OCI-LY3 (cell line): ENCODE measurements around the gene NAT10.

Source experiments
- H2AFZ ChIP-seq: fragments of 200-600, 300-600 bp; shearing (Covaris generic); 2 replicates; pipeline ENCODE4 v1.6.0; 2014; ENCODE audit warnings: antibody characterized with exemption, low read depth, low read length
- H3K27ac ChIP-seq: fragments of 200-600, 300-600 bp; sonication (generic); 2 replicates; pipeline ENCODE4 v1.5.1; 2014; ENCODE audit warnings: mild to moderate bottlenecking, low read length, moderate library complexity, mixed read lengths
- H3K27me3 ChIP-seq: fragments of 200-600, 300-600 bp; sonication (generic); 2 replicates; pipeline ENCODE4 v1.6.1; 2014; ENCODE audit warnings: low read depth, low read length, mixed read lengths
- H3K36me3 ChIP-seq: fragments of 200-600, 300-600 bp; sonication (generic); replicated peaks from 2 replicates; pipeline ENCODE3; 2014; ENCODE audit warnings: low read depth, low read length, mixed read lengths
- H3K4me1 ChIP-seq: fragments of 300-600, 200-600 bp; sonication (generic); 2 replicates; pipeline ENCODE4 v1.6.1; 2014; ENCODE audit warnings: low read length, mixed read lengths
- H3K4me2 ChIP-seq: fragments of 200-600, 300-600 bp; sonication (generic); 2 replicates; pipeline ENCODE4 v1.6.1; 2014; ENCODE audit warnings: low read length, mixed read lengths
- H3K4me3 ChIP-seq: fragments of 300-600, 200-600 bp; sonication (generic); 2 replicates; pipeline ENCODE4 v1.5.1; 2014; ENCODE audit warnings: antibody characterized with exemption, mild to moderate bottlenecking, low read length, moderate library complexity
- H3K79me2 ChIP-seq: fragments of 300-600, 200-600 bp; shearing (Covaris generic); 2 replicates; pipeline ENCODE4 v1.6.1; 2014; ENCODE audit warnings: mild to moderate bottlenecking, low read length, mixed read lengths
- H3K9ac ChIP-seq: fragments of 300-600, 200-600 bp; shearing (Covaris generic); 2 replicates; pipeline ENCODE4 v1.6.0; 2014; ENCODE audit warnings: mild to moderate bottlenecking, low read length, moderate library complexity
- H3K9me3 ChIP-seq: fragments of 200-600, 300-600 bp; shearing (Covaris generic); 2 replicates; pipeline ENCODE4 v1.6.1; 2014; ENCODE audit warnings: low read length, mixed read lengths; ENCODE audit not compliant: insufficient read depth
- H4K20me1 ChIP-seq: fragments of 200-600, 300-600 bp; sonication (generic); 2 replicates; pipeline ENCODE4 v1.6.1; 2016; ENCODE audit warnings: low read length, mixed read lengths; ENCODE audit not compliant: insufficient read depth
- CTCF ChIP-seq: fragments of 200-600, 300-600 bp; sonication (generic); IDR thresholded peaks from 2 replicates; pipeline ENCODE4 v1.5.1; 2014; ENCODE audit warnings: antibody characterized with exemption, low read length, low read depth
- EZH2phosphoT487 ChIP-seq: fragments of 200-600 bp; shearing (Covaris generic); IDR thresholded peaks from 2 replicates; pipeline ENCODE4 v1.6.1; 2018; ENCODE audit warnings: antibody characterized with exemption, mixed run types, low read depth

Gene NAT10

GRCh38 chr11:34154059-34154875 lies 48.8 kb downstream of the NAT10 start:
- H3K4me1 ChIP-seq = peaks cover 27% of the 10 kb centered on the region
- peak overlapping the region; percentile 73 for H3K4me2 ChIP-seq
- H4K20me1 ChIP-seq = no peaks in the 10 kb centered on the region
- H2AFZ ChIP-seq = no peak overlapping the region
- H3K79me2 ChIP-seq = peaks cover 6% of the 10 kb centered on the region; the same call in 1 of the 2 replicates
- no peaks in the 10 kb centered on the region for H3K9me3 ChIP-seq
- TF ChIP-seq CTCF (no peak), EZH2phosphoT487 (no peak)
- H3K36me3 ChIP-seq = peaks cover 41% of the 10 kb centered on the region
- H3K27ac ChIP-seq = peak overlapping the region; percentile 73
- no peaks in the 10 kb centered on the region for H3K27me3 ChIP-seq
- H3K4me3 ChIP-seq = peak overlapping the region; percentile 52
- peak overlapping the region; percentile 56; the same call in 1 of the 2 replicates for H3K9ac ChIP-seq

GRCh38 chr11:34155057-34155756 lies 49.8 kb downstream of the NAT10 start:
- Histone ChIP-seq H3K36me3 (peaks cover 33% of the 10 kb centered on the region), H3K4me1 (peaks cover 27% of the 10 kb centered on the region), H3K79me2 (peaks cover 6% of the 10 kb centered on the region; the same call in 1 of the 2 replicates), H3K9me3 (no peaks in the 10 kb centered on the region), H3K4me3 (no peak overlapping the region), H3K27ac (peak overlapping the region; percentile 73), H3K9ac (peak overlapping the region; percentile 56; the same call in 1 of the 2 replicates), H2AFZ (no peak overlapping the region), H4K20me1 (no peaks in the 10 kb centered on the region), H3K27me3 (no peaks in the 10 kb centered on the region), H3K4me2 (peak overlapping the region; percentile 73)
- no peak for TF ChIP-seq EZH2phosphoT487
- no peak for TF ChIP-seq CTCF

DNA sequence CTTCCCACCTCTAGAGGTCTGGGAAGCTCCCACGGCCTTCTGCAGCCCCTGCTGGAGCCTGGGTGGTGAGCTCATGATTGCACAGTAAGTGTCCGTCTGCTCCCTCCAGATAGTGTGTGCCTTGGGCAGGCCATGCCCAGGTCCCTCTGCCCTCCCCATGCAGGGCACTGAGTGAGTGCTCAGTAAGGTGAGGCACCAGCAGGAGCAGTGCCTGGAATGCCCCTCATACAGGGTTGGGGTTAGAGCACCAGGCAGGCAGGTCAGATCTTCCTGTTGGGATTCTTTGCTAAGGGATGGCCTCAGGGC lies 50.3 kb downstream of the NAT10 start:
- Histone ChIP-seq H3K4me3 (no peak overlapping the region), H3K4me1 (peaks cover 27% of the 10 kb centered on the region), H3K36me3 (peaks cover 28% of the 10 kb centered on the region), H2AFZ (no peak overlapping the region), H3K27ac (no peak overlapping the region), H4K20me1 (no peaks in the 10 kb centered on the region), H3K79me2 (peaks cover 6% of the 10 kb centered on the region; the same call in 1 of the 2 replicates), H3K9ac (no peak overlapping the region), H3K9me3 (no peaks in the 10 kb centered on the region), H3K4me2 (no peak overlapping the region), H3K27me3 (no peaks in the 10 kb centered on the region)
- TF ChIP-seq CTCF (no peak), EZH2phosphoT487 (no peak)

DNA sequence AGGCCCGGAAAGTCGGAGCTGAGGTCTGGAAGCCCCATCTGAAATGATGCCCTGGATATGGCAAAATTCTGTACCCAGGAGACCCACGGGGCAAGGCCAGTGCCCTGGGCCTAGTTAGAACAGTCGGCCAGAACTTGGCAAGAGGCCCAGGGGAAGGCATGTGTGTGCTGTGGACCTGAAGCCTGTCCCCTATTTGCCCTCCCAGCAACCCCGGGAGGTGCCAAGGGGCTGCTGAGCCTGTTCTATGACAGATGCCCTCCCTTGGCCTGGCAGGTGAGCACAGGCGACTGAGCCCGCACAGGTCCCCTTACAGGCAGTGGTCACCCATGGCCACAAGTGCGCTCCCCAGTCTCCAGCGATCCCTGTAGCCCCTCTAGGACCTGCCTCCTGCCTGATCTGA lies 51.7 kb downstream of the NAT10 start:
- H3K79me2 ChIP-seq = peaks cover 6% of the 10 kb centered on the region; the same call in 1 of the 2 replicates
- TF ChIP-seq CTCF (no peak), EZH2phosphoT487 (no peak)

More for the DNA sequence above, 51.7 kb downstream of the NAT10 start:
- Histone ChIP-seq H2AFZ (no peak overlapping the region), H4K20me1 (no peaks in the 10 kb centered on the region), H3K4me3 (no peak overlapping the region), H3K9me3 (no peaks in the 10 kb centered on the region), H3K9ac (no peak overlapping the region), H3K27me3 (no peaks in the 10 kb centered on the region), H3K36me3 (peaks cover 24% of the 10 kb centered on the region), H3K4me1 (peaks cover 27% of the 10 kb centered on the region), H3K27ac (no peak overlapping the region), H3K4me2 (no peak overlapping the region)
